ENCODE measurements around the gene ITGAE.

Gene ITGAE, protein sequence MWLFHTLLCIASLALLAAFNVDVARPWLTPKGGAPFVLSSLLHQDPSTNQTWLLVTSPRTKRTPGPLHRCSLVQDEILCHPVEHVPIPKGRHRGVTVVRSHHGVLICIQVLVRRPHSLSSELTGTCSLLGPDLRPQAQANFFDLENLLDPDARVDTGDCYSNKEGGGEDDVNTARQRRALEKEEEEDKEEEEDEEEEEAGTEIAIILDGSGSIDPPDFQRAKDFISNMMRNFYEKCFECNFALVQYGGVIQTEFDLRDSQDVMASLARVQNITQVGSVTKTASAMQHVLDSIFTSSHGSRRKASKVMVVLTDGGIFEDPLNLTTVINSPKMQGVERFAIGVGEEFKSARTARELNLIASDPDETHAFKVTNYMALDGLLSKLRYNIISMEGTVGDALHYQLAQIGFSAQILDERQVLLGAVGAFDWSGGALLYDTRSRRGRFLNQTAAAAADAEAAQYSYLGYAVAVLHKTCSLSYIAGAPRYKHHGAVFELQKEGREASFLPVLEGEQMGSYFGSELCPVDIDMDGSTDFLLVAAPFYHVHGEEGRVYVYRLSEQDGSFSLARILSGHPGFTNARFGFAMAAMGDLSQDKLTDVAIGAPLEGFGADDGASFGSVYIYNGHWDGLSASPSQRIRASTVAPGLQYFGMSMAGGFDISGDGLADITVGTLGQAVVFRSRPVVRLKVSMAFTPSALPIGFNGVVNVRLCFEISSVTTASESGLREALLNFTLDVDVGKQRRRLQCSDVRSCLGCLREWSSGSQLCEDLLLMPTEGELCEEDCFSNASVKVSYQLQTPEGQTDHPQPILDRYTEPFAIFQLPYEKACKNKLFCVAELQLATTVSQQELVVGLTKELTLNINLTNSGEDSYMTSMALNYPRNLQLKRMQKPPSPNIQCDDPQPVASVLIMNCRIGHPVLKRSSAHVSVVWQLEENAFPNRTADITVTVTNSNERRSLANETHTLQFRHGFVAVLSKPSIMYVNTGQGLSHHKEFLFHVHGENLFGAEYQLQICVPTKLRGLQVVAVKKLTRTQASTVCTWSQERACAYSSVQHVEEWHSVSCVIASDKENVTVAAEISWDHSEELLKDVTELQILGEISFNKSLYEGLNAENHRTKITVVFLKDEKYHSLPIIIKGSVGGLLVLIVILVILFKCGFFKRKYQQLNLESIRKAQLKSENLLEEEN

DNA sequence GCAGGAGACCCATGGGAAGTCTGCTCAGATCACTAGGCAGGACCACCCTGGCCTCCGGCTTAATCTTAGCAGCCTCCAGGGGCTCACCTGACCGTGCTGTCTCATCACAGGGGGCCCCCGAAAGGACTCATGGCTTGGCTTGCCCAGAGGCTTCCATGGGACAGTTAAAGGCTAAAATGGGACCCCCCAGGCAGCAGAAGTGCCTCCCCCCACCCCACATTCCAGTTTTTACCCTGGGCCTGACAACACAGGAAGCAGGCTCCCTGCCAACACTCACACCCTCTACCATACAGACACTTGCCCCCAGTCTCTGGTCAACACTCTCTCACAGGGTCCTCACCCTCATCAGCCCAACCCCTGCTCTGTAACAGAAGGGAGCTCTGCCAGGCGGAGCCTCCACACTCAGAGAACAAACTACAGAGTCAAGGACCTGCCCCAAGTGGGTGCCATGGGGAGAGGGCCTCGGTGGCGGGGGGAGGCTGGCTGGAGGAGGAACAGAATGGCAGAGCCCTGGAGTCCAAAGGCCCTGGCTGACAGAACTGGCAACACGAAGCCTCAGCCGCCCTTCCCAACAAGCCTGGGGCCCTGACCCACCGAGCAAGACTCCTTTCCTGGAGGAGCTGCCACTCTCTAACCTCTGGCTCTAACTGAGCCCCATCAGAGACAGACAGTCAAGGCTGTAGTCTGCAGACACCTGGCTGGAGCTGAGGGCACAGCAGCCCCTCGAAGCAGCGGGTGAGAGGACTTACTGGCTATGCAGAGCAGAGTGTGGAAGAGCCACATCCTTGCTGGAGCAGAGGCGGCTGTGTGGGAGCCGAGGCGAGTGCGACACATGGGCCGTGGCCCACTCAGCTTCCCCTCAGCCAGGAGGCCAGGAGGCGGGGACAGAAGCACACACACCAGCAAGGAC, at the start of gene ITGAE:
Gene ITGAE, minus strand, starts transcription at position 827 of the 910 bp plus-strand sequence. Its CDS starts 44 bp downstream, at position 783.
- Histone ChIP-seq H3K79me2 (no peaks in the 10 kb centered on the region), H3K9ac (no peak within 1 kb of the TSS), H3K36me3 (ENCODE audit: control insufficient read depth, insufficient read depth, low read length) (no peaks in the 10 kb centered on the region), H2AFZ (no peak within 1 kb of the TSS), H3K27me3 (ENCODE audit: control insufficient read depth, insufficient read depth, low read length) (no peaks in the 10 kb centered on the region), H3K9me3 (ENCODE audit: control insufficient read depth, low read length) (no peaks in the 10 kb centered on the region), H3K4me1 (peaks cover 3% of the 10 kb centered on the region), H3K4me3 (ENCODE audit: low read depth, low read length) (no peak within 1 kb of the TSS), H3K4me2 (ENCODE audit: low read length) (no peak within 1 kb of the TSS), H3K27ac (no peak within 1 kb of the TSS)
- TF ChIP-seq, protein P1, sequence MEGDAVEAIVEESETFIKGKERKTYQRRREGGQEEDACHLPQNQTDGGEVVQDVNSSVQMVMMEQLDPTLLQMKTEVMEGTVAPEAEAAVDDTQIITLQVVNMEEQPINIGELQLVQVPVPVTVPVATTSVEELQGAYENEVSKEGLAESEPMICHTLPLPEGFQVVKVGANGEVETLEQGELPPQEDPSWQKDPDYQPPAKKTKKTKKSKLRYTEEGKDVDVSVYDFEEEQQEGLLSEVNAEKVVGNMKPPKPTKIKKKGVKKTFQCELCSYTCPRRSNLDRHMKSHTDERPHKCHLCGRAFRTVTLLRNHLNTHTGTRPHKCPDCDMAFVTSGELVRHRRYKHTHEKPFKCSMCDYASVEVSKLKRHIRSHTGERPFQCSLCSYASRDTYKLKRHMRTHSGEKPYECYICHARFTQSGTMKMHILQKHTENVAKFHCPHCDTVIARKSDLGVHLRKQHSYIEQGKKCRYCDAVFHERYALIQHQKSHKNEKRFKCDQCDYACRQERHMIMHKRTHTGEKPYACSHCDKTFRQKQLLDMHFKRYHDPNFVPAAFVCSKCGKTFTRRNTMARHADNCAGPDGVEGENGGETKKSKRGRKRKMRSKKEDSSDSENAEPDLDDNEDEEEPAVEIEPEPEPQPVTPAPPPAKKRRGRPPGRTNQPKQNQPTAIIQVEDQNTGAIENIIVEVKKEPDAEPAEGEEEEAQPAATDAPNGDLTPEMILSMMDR (IDR thresholded peaks at IDR 0.05), result no peak

GRCh38 chr17:3848229-3848835, 47.3 kb upstream of the ITGAE start:
- TF ChIP-seq, protein P1 (IDR thresholded peaks at IDR 0.05), result no peak
- H3K4me2 ChIP-seq (ENCODE audit: low read length), result no peak overlapping the region
- peaks cover 9% of the 10 kb centered on the region for H3K79me2 ChIP-seq

DNA sequence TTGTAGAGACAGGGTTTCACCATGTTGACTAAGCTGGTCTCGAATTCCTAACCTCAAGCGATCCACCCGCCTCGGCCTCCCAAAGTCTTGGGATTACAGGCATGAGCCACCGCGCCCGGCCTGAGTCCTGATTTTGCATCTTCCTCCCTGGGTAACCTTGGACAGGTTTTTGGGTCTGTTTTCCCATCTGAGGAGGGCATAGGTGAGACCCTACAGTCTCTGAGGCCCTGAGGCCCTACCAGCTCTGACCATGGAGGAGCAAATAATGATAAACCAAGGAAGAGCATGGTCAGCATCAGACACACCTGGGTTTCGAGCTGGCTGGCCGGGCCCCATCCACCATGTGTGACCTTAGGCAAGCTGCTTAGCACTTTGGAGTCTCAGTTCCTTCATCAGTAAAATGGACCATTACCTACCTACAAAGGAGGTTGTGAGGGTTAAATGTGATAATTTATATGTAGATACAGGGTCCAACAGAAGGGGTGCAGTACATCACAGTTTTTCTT, 46.2 kb upstream of the ITGAE start:
- Histone ChIP-seq H3K4me1 (no peaks in the 10 kb centered on the region), H3K27ac (no peak overlapping the region), H3K9me3 (ENCODE audit: control insufficient read depth, low read length) (no peaks in the 10 kb centered on the region), H3K4me2 (ENCODE audit: low read length) (no peak overlapping the region), H3K9ac (no peak overlapping the region), H3K27me3 (ENCODE audit: control insufficient read depth, insufficient read depth, low read length) (no peaks in the 10 kb centered on the region), H3K79me2 (peaks cover 10% of the 10 kb centered on the region), H3K4me3 (ENCODE audit: low read depth, low read length) (no peak overlapping the region), H2AFZ (no peak overlapping the region), H3K36me3 (ENCODE audit: control insufficient read depth, insufficient read depth, low read length) (no peaks in the 10 kb centered on the region)
- TF ChIP-seq, protein P1 (IDR thresholded peaks at IDR 0.05), result no peak

More at GRCh38 chr17:3848229-3848835, 47.3 kb upstream of the ITGAE start:
- no peak overlapping the region for H2AFZ ChIP-seq
- no peaks in the 10 kb centered on the region for H3K27me3 ChIP-seq (ENCODE audit: control insufficient read depth, insufficient read depth, low read length)
- no peaks in the 10 kb centered on the region for H3K4me1 ChIP-seq
- H3K36me3 ChIP-seq (ENCODE audit: control insufficient read depth, insufficient read depth, low read length), result no peaks in the 10 kb centered on the region
- no peaks in the 10 kb centered on the region for H3K9me3 ChIP-seq (ENCODE audit: control insufficient read depth, low read length)
- H3K9ac ChIP-seq, result no peak overlapping the region
- H3K4me3 ChIP-seq (ENCODE audit: low read depth, low read length), result no peak overlapping the region
- H3K27ac ChIP-seq, result no peak overlapping the region
